GM13976 (cell line): ENCODE results near the gene ARHGEF10L.

Experiments
- DNase-seq: peaks from one replicate; pipeline ENCODE4 v3.0.0; 2012; ENCODE audit warnings: low spot score
- in situ Hi-C: fragments of 300-500 bp; cut with MboI; formaldehyde crosslinking; loops from one replicate; pipeline ENCODE4 v1.12.0; 2022; ENCODE audit warnings: low sequenced_read_pairs, mixed read lengths, inconsistent platforms; ENCODE audit not compliant: unreplicated experiment
- TF ChIP-seq, protein P1 (sequence below): IDR thresholded peaks from 2 replicates; pipeline ENCODE4 v1.5.1; 2012; ENCODE audit warnings: borderline replicate concordance, mild to moderate bottlenecking; ENCODE audit not compliant: insufficient read depth; ENCODE audit errors: extremely low read depth, missing control alignments, control extremely low read depth

The ARHGEF10L gene

DNA sequence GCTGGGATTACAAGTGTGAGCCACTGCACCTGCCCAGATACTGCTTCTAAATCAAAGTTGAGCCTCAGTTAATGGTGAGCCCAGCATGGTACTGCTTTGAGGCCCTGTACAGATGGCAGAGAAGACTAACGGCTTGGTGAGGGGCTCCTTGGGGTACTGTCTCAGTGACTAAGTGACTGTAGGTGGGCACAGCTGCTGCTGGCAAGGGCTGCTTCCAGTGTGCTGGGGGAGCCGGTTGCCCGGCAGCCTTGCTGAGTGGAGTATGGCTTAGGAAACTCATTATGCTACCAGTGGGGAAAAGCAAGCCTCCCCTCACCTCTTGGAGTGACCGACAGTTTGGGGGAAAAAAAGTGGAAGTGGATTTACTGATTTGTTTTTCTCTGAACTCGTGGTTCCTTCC, 23.6 kb upstream of the ARHGEF10L start:
- in situ Hi-C loops = no loop called here
- TF ChIP-seq, protein P1, sequence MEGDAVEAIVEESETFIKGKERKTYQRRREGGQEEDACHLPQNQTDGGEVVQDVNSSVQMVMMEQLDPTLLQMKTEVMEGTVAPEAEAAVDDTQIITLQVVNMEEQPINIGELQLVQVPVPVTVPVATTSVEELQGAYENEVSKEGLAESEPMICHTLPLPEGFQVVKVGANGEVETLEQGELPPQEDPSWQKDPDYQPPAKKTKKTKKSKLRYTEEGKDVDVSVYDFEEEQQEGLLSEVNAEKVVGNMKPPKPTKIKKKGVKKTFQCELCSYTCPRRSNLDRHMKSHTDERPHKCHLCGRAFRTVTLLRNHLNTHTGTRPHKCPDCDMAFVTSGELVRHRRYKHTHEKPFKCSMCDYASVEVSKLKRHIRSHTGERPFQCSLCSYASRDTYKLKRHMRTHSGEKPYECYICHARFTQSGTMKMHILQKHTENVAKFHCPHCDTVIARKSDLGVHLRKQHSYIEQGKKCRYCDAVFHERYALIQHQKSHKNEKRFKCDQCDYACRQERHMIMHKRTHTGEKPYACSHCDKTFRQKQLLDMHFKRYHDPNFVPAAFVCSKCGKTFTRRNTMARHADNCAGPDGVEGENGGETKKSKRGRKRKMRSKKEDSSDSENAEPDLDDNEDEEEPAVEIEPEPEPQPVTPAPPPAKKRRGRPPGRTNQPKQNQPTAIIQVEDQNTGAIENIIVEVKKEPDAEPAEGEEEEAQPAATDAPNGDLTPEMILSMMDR = no peak
- DNase-seq = no peak

DNA sequence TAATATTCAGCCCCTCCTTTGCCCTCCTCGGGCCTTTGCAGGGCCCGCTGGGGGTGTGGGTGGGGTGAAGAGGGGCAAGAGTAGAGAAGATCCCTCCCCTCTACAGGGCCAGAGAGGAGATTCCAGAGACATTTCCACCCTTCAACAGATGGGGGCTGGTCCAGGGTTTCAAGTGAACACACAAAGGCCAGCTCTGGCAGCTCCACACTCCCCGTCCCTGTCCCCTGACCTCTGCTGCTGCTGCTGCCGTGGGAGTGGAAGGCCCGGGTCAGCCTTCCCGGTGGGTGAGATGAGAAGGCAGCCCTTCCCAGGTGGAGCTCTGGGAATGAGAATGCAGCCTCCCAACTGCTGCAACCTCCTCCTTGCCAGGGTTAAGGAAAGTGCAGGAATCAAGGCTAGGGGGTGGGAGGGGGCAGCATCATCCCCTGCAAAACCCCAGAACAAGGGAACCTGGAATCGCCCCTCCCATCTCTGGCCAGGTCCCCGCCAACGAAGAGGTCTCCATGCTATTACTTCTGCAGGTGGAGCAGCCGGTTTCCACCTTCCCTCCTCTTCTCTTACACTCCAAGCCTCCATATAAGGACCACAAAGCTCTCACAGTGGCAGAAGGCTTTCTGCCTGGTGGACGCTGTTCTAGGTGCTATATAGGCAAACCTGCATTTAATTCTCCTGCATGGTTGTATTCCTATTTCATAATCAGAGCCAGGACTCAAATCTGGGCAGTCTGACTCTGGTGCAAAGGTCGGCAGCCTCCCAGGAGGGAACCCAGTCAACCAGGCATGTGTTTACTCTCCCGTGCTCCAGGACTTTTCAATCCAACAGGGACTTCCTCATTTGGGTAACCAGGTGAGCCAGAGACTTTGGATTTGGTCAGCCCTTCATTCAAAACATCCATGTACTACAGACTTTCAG, 22.9 kb upstream of the ARHGEF10L start:
- TF ChIP-seq, protein P1 = no peak
- no peak for DNase-seq
- in situ Hi-C loops = no loop called here

DNA sequence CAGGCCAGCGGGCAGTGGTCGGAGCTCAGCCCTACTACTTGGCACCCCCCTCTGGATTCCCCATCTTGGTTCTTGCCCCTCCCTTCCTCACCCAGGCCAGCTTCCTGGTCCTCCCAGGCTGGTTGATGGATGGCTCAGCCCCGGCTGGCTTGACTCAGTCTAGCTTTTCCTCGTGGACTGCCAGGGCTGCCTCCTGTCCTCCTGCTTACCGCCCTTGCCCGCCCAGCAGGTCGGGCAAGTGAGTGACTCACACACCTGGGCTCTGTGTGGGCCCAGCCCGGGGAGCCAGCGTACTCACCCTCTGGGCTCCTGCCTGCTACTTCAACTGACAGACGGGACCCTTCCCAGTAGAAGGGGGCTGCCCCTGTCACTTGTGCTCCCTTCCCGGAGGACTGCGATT, 19.5 kb upstream of the ARHGEF10L start:
- TF ChIP-seq, protein P1 = no peak
- in situ Hi-C loops = no loop called here
- DNase-seq = no peak

DNA sequence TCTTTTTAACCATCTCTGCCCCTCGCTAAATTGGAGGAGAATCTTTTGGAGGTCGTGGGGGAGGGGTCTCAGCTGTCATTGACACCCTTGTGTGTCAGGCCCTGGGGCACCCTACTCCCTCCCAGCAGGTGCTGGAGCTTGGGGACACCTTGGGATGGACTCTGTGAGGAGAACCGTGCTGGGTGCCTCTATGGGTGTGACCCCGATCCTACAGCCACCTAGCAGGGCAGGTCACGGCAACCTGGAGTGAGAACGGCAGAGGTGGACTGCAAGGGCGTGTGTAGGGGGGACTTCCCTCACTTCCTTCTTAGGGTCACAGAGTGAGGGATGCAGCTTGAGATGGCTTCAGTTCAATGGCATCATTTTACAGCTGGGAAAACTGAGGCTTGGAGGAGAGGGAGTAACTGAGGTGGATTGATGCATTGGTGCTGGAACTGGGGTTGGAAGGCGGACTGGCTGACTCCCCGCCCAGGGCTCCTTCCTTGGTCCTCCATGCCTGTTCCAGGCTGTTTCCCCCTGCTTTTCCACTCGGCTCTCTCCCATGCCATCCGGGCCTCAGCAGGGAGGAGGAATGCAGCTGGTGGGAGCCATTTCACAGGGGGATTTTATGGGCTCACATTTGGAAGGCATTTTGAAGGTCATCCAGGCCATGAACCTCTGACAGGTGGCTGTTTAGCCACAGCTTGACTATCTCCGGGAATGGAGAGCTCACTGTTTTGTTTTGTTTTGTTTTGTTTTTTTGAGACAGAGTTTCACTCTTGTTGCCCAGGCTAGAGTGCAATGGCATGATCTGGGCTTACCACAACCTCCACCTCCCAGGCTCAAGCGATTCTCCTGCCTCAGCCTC, 18.8 kb upstream of the ARHGEF10L start:
- TF ChIP-seq, protein P1 = no peak
- no peak for DNase-seq
- in situ Hi-C loops = no loop called here

DNA sequence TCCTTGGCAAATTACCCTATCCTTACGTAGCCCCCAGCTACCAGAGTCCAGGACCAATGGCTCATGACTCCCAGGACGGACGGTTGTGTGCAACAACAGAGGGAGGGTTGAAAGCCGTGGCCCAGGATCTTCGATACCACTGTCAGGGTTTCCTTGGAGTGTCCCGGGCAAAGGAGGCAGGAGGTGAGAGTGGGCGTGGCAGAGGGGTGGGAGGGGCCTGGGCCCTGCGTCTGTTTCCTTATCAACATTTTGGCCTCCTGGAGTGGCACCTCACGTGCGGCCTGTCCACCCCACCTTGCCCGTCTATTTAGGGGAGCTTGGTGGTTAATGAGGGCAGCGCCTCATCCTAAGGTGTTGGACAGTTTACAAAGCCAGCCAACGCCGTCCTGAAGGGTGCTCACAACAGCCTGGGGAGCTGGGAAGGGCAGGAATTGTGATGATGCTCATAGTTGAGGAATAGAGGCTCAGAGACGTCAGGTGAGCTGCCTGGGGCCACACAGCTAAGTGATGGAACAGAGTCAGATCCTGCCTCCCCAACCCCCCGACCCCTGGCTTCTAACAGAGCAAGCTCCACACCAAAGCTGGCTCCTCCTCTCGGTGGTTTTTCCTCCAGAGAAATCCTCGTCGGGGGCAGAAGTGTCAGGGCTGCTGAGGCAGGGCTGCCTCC, 17.4 kb upstream of the ARHGEF10L start:
- DNase-seq = no peak
- TF ChIP-seq, protein P1 = no peak
- in situ Hi-C loops = no loop called here

DNA sequence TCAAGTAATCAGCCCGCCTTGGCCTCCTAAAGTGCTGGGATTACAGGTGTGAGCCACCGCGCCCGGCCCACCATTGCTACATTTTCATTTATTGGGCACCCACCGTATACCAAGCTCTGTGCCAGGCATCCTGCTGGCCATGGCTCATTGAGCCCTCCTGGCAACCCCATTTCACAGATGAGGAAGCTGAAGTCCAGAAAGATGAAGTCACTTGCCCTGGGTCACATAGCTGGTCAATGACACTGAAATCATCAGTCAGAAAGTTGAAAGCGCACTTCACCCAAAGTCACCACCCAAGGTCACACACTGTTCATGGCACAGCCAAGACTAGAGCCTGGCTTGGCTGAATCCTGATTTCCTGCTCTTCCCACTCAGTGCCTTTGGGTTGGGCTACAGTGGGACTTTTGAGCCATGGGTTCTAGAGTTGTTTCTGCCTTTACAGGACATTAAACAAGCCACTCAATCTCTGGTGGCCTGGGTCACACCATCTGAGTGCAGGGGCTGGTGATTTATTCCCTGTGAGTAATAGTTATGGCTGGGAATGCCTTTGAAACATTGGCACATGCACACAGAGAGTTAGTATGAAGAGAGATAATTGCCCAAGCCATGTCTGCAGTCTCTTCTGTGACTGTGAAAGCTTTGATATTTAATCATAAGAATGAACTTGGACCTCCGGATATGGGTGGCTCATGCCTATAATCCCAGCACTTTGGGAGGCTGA, 16.0 kb upstream of the ARHGEF10L start:
- no peak for DNase-seq
- in situ Hi-C loops = no loop called here
- TF ChIP-seq, protein P1 = no peak
